ENCODE data around the gene APP.

GRCh38 chr21:25845729-25846256 lies 324.8 kb downstream of the APP start:
- TF ChIP-seq CTCF (IDR thresholded peaks at IDR 0.05), result no peak
- no peak for TF ChIP-seq POLR2A (IDR thresholded peaks at IDR 0.05)

All from breast epithelium (tissue), 3 donors.